HG02759 (cell line): Measurements from ENCODE around the gene APBA1.
"Not testable (repeated sequence)": the region's sequence is repeated elsewhere in the genome, so short reads cannot be mapped to it uniquely, and the experiment has no call there.

Experiments
- ATAC-seq: cut with Tn5 transposase; IDR thresholded peaks from one replicate; pipeline ENCODE4 v1.9.1; 2021; ENCODE audit warnings: mild to moderate bottlenecking, moderate library complexity; ENCODE audit not compliant: unreplicated experiment

Gene APBA1

DNA sequence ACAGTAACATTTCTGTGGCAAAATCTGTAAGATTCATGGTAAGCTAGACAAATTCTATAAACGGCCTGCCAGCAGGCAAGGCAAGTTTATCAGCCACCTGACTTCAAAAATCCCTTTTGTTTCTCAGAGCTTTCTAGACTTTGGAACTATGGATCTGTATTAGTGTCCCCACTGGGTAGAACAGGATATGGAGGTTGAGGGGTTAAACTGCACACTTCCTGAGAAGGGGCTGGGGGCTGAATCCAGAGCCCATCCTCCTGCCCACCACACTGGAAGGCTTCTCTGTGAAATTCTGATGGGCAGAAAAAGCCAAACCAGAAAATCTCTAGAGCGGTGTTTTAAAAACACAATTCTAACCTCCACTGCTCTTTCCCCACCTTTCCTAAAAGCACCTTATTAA lies 218.4 kb downstream of the APBA1 start:
- no peak for ATAC-seq

- no peak for ATAC-seq
These were observed 219.9 kb downstream of the APBA1 start for GRCh38 chr9:69452110-69452782.

- no peak for ATAC-seq
These were observed 225.7 kb downstream of the APBA1 start for GRCh38 chr9:69446496-69446895.

DNA sequence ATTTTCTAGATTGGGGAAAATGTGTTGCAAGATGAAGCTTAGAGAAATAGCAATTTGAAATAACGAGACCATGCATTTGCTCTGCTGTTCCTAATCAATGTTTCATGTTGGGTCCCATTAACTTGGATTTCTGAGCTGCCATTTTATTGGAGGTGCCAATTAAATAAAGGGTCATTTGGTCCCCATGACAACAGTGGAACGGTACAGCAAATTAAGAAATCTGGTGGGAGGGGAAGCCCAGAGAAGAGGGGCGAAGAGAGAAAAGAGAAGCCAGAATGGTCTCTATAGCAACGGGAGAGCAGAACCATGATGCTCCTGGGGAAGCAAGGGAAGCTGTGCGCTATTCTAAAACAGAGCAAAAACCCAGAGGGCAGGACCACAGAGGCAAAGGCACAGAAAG lies 226.9 kb downstream of the APBA1 start:
- no peak for ATAC-seq

DNA sequence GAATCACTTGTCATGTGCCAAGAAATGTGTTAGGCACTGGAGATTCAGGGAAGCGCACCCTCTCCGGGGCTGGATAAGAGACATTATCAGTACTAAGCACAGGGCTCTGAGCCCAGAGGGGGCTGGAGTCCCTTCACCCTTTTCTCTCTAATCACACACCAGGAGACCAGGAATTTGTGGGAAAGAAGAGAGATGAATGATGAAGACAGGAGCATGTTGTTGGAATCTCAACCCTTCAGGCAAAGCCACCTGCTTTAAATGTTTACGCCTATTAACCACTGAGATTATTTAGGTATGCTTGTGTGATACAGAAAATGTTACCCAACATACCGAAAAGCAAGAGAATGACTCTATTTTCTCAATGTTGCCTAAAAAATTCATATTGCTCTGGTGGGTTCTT lies 227.4 kb downstream of the APBA1 start:
- ATAC-seq, result no peak

DNA sequence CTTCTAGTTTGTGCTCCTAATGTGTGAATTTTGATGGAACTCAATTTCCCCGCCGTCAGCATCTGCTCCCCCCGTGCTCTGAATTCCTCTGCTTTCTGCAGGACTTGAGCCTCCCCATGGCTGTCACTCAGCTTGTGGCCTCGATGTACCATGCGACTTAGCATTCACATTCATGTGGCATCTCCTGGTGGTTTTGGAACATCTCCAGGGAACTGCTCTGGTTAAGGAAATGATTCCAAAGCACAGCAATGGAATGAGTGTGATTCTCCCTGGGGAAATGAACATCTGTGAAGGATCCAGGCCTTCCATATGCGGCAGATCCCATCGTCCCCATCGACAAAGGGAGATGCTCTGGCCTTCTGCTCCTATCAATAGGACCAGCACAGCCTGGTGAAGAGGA lies 228.2 kb downstream of the APBA1 start:
- ATAC-seq, result no peak

DNA sequence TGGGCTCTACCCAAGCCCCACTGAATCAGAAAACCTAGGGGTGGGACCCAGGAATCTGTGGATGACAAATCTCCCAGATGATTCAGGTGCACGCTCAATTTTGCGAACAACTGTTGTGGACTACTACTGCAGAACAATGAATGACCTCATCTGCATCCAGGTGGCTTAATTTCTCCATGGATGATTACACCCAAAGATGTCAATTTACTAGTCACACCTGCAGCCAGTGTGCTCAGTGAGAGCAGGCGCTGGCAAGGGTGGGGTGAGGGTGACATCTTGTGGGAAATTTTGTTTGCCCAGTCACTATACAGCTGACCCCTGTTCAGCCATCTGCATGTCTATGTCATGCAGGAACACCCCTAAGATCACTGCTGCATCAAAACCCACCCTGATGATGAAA lies 229.0 kb downstream of the APBA1 start:
- ATAC-seq, result no peak

GRCh38 chr9:69442486-69442885 lies 229.7 kb downstream of the APBA1 start:
- ATAC-seq, result no peak

GRCh38 chr9:69440254-69440955 lies 231.8 kb downstream of the APBA1 start:
- not testable (repeated sequence) for ATAC-seq

DNA sequence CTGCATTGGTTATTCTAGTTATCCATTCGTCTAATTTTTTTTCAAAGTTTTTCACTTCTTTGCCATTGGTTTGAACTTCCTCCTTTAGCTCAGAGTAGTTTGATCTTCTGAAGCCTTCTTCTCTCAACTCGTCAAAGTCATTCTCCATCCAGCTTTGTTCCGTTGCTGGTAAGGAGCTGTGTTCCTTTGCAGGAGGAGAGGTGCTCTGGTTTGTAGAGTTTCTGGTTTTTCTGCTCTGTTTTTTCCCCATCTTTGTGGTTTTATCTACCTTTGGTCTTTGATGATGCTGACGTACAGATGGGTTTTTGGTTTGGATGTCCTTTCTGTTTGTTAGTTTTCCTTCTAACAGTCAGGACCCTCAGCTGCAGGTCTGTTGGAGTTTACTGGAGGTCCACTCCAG lies 232.5 kb downstream of the APBA1 start:
- ATAC-seq, result not testable (repeated sequence)

DNA sequence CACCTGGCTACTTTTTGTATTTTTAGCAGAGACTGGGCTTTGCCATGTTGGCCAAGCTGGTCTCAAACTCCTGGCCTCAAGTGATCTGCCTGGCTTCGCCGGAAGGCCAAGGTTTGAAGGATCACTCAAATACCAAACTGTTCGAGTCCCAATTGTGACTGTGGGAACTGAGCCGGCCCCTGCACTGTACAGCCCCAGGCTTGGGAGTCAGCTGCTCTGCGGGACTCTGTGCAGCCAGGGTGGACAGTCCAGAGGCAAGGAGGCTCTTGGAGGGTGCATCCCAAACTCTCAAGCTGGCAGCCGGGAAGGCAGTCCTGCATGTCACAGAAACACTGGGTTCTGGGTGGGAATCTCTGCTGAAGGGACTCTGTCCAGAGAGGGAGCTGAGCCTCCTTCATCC lies 238.2 kb downstream of the APBA1 start:
- no peak for ATAC-seq

DNA sequence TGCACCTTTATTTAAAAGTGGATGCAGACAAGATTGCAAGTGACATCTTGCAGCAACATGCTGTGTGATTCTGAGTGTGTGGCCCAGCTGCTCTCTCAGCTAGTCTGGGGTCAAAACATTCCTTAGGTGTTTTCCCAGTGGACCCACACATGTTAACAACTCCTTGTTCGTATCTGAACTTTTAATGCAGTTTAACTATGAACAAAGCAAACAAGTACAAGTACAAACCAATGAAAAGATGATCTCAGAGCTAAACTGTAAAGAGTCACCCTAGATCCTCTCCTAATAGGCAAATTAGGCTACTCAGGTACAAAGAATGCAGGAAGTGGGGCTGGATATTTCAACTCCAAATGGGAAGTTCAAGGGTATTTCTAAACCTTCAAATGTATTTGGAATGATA lies 238.8 kb downstream of the APBA1 start:
- no peak for ATAC-seq

GRCh38 chr9:69432623-69433022 lies 239.5 kb downstream of the APBA1 start:
- no peak for ATAC-seq

- no peak for ATAC-seq
These were observed 240.4 kb downstream of the APBA1 start for GRCh38 chr9:69431777-69432176.

GRCh38 chr9:69431203-69431602 lies 241.0 kb downstream of the APBA1 start:
- ATAC-seq, result no peak

DNA sequence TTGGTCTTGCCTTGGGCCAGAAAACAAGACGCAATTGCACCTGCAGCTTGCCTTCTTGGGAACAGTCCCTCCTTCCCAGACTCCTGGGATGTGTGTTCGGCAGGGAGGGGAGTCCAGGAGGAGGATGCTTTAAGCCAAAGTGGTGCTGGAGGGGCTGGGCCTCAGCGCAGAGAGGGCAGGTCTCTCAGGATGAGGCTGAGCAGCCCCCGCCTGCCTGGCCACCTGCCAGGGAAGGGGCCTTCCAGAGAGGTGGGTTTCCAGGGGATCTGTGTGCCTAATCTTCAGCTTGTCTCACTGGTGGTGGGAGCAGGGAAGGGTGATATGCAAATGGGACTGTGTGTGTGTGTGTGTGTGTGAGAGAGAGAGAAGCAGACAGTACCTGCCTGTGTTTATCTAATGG lies 242.0 kb downstream of the APBA1 start:
- ATAC-seq, result no peak

DNA sequence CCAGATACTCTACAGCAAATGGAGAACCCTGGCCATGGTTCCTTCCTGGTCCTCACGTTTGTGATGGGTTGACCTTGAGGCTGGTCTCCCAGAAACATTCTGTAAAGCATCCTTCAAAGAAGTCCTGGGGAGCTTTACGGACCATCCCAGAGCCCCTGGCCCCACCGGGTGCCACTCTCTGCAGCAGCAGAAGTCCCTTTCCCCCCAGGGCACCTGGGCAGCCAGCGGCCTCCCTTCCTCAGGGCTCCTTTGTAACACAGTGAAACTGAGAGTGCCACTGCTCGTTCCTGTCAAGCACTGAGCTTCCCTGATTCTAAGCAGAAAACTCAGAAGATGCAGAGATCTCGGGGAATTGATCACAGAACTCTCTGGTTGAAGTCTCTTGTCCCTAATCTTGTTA lies 242.9 kb downstream of the APBA1 start:
- no peak for ATAC-seq

DNA sequence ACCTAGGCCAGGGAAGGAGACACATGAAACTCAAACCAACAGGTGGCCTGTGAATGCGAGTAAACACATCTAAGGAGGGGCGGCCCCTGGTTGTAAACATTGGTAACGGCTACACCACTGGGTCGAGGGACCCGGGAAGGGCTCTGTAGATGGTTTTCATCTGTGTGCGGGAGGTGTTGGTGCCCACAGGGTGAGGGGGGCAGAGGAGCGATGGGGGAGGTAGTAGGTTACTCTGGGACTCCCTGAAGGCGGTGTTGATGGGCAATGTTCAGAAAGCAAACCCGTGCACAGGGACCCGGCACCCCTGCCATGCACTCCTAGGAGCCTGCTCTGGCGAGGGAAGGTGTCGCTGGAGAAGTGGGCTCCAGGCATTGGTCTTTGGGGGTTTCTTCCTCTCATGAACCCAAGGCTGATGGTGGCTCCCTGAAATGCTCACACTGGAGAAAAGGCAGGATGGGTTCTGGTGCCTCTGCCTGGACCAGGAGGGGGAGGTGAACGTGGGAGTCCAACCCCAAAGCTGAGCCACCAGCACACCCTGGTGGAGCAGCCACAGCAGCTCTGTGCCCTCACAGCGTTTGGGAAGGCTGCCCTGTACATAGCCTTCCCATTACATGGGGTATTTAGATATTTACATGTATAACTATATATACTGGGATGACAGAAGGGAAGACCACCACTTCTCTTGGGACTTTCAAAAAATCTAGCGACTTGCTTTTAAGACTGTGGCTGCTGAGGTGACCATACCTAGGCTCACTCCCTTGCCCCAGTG lies 244.0 kb downstream of the APBA1 start:
- no peak for ATAC-seq

DNA sequence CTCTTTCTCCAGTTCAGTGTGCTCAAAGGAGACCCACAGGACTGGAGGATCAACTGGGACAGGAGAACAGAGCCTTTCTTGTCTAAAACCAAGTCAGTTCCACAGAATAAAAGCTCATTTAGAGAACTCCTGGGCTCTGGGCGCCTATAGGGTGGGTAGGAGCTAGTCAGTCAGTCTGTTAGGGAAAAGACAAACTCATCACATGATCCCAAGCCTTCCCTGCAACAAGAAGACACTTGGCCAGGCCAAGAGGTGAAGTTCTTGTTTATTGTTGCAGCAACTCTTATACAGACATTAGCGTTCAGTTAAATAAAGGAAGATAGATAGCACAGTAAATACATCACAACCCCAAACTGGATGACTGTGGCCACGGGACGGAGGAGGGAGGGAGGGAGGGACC lies 244.9 kb downstream of the APBA1 start:
- no peak for ATAC-seq

GRCh38 chr9:69425136-69425801 lies 246.9 kb downstream of the APBA1 start:
- no peak for ATAC-seq
